Suprapubic skin (tissue), 4 donors: ENCODE results near the gene COMMD1. TPM values are rescaled to one million over a fixed set of nuclear protein-coding genes. Genes with fewer than 3 reads are reported as not detected.

Source experiments
- DNase-seq, 2 donors: peaks; one replicate each; pipeline ENCODE4 v3.0.0-alpha.2; 2019; ENCODE audit warnings: low spot score in 2 of 2
- H3K27ac ChIP-seq: fragments of 200-600 bp; sonication (generic); one replicate; pipeline ENCODE4 v1.5.1; 2019
- H3K27me3 ChIP-seq: fragments of 200-600 bp; sonication (generic); one replicate; pipeline ENCODE4 v1.5.1; 2019
- H3K36me3 ChIP-seq: fragments of 200-600 bp; sonication (generic); one replicate; pipeline ENCODE4 v1.5.1; 2019
- H3K4me1 ChIP-seq: fragments of 200-600 bp; sonication (generic); one replicate; pipeline ENCODE4 v1.5.1; 2019
- H3K4me3 ChIP-seq: fragments of 200-600 bp; sonication (generic); one replicate; pipeline ENCODE4 v1.5.1; 2019; ENCODE audit warnings: mild to moderate bottlenecking
- H3K9me3 ChIP-seq: fragments of 200-600 bp; sonication (generic); one replicate; pipeline ENCODE4 v1.5.1; 2019
- EP300 ChIP-seq: sonication (generic); formaldehyde crosslinking; IDR thresholded peaks from one replicate; pipeline ENCODE4 v1.6.1; 2017; ENCODE audit warnings: antibody characterized with exemption
- POLR2A ChIP-seq, 2 donors: fragments of 450-650 bp; IDR thresholded peaks; one replicate each; pipeline ENCODE4 v1.6.1; 2017; ENCODE audit warnings: antibody characterized with exemption in 2 of 2, mild to moderate bottlenecking in 2 of 2, moderate library complexity in 2 of 2
- POLR2AphosphoS5 ChIP-seq, 3 donors: sonication (generic); formaldehyde crosslinking; IDR thresholded peaks; one replicate each; pipeline ENCODE4 v1.6.1; 2017; ENCODE audit warnings: antibody characterized with exemption in 3 of 3
- WGBS: methylation state at CpG from one replicate; pipeline ENCODE4 v1.1.5; 2018; 5-methylcytosine and 5-hydroxymethylcytosine counted together
- total RNA-seq, 4 donors: library from RNA; depleted of rRNA; stranded (reverse); fragments of >200 nt; gene quantifications; one replicate each; pipeline ENCODE4 v1.1.0, GENCODE V29; 2016
- TF ChIP-seq, protein P1 (sequence below), 2 donors: fragments of 200-600 bp in 1 of 2; fragments of 450-650 bp in 1 of 2; sonication (generic) in 1 of 2; IDR thresholded peaks; one replicate each; pipeline ENCODE4 v1.5.1; 2016 to 2019; ENCODE audit warnings: antibody characterized with exemption in 2 of 2, mild to moderate bottlenecking in 1 of 2, moderate library complexity in 1 of 2

Gene COMMD1
- total RNA-seq, 4 donors from 2014 or later = 45.6 to 64.3 (median 57.7) TPM

GRCh38 chr2:61926531-61927477, 21.3 kb downstream of the COMMD1 start:
- TF ChIP-seq EP300 = no peak
- TF ChIP-seq, protein P1, sequence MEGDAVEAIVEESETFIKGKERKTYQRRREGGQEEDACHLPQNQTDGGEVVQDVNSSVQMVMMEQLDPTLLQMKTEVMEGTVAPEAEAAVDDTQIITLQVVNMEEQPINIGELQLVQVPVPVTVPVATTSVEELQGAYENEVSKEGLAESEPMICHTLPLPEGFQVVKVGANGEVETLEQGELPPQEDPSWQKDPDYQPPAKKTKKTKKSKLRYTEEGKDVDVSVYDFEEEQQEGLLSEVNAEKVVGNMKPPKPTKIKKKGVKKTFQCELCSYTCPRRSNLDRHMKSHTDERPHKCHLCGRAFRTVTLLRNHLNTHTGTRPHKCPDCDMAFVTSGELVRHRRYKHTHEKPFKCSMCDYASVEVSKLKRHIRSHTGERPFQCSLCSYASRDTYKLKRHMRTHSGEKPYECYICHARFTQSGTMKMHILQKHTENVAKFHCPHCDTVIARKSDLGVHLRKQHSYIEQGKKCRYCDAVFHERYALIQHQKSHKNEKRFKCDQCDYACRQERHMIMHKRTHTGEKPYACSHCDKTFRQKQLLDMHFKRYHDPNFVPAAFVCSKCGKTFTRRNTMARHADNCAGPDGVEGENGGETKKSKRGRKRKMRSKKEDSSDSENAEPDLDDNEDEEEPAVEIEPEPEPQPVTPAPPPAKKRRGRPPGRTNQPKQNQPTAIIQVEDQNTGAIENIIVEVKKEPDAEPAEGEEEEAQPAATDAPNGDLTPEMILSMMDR (IDR thresholded peaks at IDR 0.05) = no peak
- no peak for TF ChIP-seq POLR2AphosphoS5 (IDR thresholded peaks at IDR 0.05)
- no peak for TF ChIP-seq POLR2A (IDR thresholded peaks at IDR 0.05)
- no peaks in the 10 kb centered on the region for H3K27me3 ChIP-seq
- no peak overlapping the region for H3K27ac ChIP-seq
- H3K36me3 ChIP-seq = peaks cover 4% of the 10 kb centered on the region
- WGBS = 93% methylated on average over 8 of the region's 8 CpGs
- DNase-seq = no peak
- no peaks in the 10 kb centered on the region for H3K9me3 ChIP-seq
- no peak overlapping the region for H3K4me3 ChIP-seq
- H3K4me1 ChIP-seq = no peaks in the 10 kb centered on the region

DNA sequence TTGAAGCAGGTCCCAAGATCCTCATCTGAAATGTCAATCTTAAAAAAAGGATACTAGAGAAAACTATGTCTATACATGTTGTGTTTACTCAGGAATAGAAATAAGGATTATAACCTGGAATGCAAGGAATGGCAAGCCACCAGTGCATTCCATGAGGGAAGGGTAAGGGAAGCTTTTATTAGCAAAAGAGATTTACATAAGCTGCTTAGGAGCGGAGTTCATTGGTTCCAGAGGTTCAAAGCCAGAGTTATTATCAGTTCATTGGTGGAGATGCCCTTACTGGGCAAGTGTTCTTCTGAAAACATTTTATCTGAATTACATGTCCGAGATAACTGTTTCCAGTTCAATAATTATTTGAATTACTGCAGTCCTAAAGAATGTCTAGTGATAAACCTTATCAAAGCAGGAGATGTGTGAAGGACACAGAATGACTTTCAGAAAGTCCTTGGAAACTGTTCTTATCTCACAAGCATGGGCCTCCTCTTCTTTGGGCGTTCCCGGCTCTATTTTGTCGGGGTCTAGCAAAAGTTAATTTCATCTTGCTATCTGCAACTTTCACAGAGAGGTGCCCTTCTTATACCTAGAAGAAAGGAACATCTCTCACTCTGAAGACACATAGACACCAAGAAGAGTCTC, 23.5 kb downstream of the COMMD1 start:
- H3K4me3 ChIP-seq = no peak overlapping the region
- H3K4me1 ChIP-seq = no peaks in the 10 kb centered on the region
- TF ChIP-seq POLR2AphosphoS5 (IDR thresholded peaks at IDR 0.05) = no peak
- no peak for TF ChIP-seq POLR2A (IDR thresholded peaks at IDR 0.05)
- TF ChIP-seq EP300 = no peak
- TF ChIP-seq, protein P1 (IDR thresholded peaks at IDR 0.05) = no peak
- H3K36me3 ChIP-seq = peaks cover 4% of the 10 kb centered on the region
- H3K9me3 ChIP-seq = no peaks in the 10 kb centered on the region
- H3K27me3 ChIP-seq = no peaks in the 10 kb centered on the region
- DNase-seq = no peak
- no peak overlapping the region for H3K27ac ChIP-seq
- 85% methylated on average over 5 of the region's 5 CpGs for WGBS

- no peak overlapping the region for H3K4me3 ChIP-seq
- WGBS = 85% methylated on average over 3 of the region's 3 CpGs
- no peaks in the 10 kb centered on the region for H3K9me3 ChIP-seq
- H3K4me1 ChIP-seq = peaks cover 3% of the 10 kb centered on the region
- DNase-seq = no peak
- TF ChIP-seq, protein P1 (IDR thresholded peaks at IDR 0.05) = no peak
- TF ChIP-seq POLR2A (IDR thresholded peaks at IDR 0.05) (no peak), EP300 (no peak), POLR2AphosphoS5 (IDR thresholded peaks at IDR 0.05) (no peak)
- no peaks in the 10 kb centered on the region for H3K27me3 ChIP-seq
- H3K27ac ChIP-seq = no peak overlapping the region
- no peaks in the 10 kb centered on the region for H3K36me3 ChIP-seq
Measured at GRCh38 chr2:61937098-61937497, 31.6 kb downstream of the COMMD1 start.

DNA sequence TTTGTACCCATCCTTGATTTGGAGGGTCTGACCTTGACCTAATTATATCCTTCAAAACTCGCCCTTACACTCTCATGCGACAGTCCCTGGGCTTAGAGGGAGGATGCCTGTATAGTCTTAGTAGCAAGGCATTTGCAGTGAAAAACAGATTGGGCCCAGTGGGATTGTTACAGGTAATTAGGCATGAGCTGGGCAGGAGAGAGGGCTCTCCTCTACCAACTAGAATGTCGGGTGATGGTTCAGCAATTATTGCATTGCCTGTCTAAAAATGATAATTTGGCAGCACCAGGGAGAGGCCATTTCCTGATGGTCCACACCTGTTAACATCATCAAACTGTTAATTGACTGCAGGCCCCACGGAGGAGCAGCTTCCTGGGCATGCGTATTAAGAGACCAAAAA, 32.4 kb downstream of the COMMD1 start:
- Histone ChIP-seq H3K4me1 (peaks cover 3% of the 10 kb centered on the region), H3K4me3 (no peak overlapping the region), H3K27me3 (no peaks in the 10 kb centered on the region), H3K27ac (no peak overlapping the region), H3K36me3 (no peaks in the 10 kb centered on the region), H3K9me3 (no peaks in the 10 kb centered on the region)
- WGBS = 77% methylated on average over 5 of the region's 5 CpGs
- TF ChIP-seq EP300 (no peak), POLR2AphosphoS5 (IDR thresholded peaks at IDR 0.05) (no peak), POLR2A (IDR thresholded peaks at IDR 0.05) (no peak)
- TF ChIP-seq, protein P1 (IDR thresholded peaks at IDR 0.05) = no peak
- DNase-seq = no peak

DNA sequence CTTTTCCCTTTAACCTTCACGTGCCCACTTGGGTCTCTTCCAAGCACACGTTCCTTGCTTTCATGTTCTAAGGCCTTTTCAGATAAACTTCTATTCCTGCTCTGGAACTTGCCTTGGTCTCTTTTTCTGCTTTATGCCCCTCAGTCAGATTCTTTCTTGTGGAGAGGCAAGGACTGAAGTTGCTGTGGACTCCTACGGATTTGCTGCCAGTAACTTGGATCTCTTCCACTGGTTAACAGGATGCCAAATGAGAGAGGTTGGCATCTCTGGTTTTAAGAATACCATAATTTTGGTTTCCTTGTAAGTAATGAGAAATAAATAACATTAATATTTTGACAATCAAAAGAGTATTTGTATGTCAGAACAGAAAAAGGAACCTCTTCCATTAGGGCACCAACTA, 33.0 kb downstream of the COMMD1 start:
- H3K27ac ChIP-seq = no peak overlapping the region
- H3K36me3 ChIP-seq = no peaks in the 10 kb centered on the region
- H3K4me3 ChIP-seq = no peak overlapping the region
- H3K4me1 ChIP-seq = peaks cover 3% of the 10 kb centered on the region
- H3K27me3 ChIP-seq = no peaks in the 10 kb centered on the region
- DNase-seq = no peak
- H3K9me3 ChIP-seq = no peaks in the 10 kb centered on the region
- TF ChIP-seq, protein P1 (IDR thresholded peaks at IDR 0.05) = no peak
- TF ChIP-seq POLR2A (IDR thresholded peaks at IDR 0.05) = no peak
- TF ChIP-seq EP300 = no peak
- WGBS = 55% methylated on average over 3 of the region's 3 CpGs
